ENCODE results near the gene TSKU.
"Not testable (repeated sequence)": the region's sequence is repeated elsewhere in the genome, so short reads cannot be mapped to it uniquely, and the experiment has no call there.

Gene TSKU

GRCh38 chr11:76791002-76791770, 8.0 kb downstream of the TSKU start:
- DNase-seq, result not testable (repeated sequence)

- DNase-seq, result no peak
Measured at GRCh38 chr11:76791861-76792260, 8.7 kb downstream of the TSKU start.

GRCh38 chr11:76792505-76793264, 9.5 kb downstream of the TSKU start:
- no peak for DNase-seq

GRCh38 chr11:76793391-76794291, 10.5 kb downstream of the TSKU start:
- DNase-seq, result no peak

- no peak for DNase-seq
Measured at GRCh38 chr11:76794371-76795289, 11.5 kb downstream of the TSKU start.

- DNase-seq, result no peak
Measured at GRCh38 chr11:76795290-76795935, 12.3 kb downstream of the TSKU start.

GRCh38 chr11:76795936-76796441, 12.8 kb downstream of the TSKU start:
- DNase-seq, result no peak

GRCh38 chr11:76796511-76797198, 13.5 kb downstream of the TSKU start:
- no peak for DNase-seq

GRCh38 chr11:76797341-76798201, 14.4 kb downstream of the TSKU start:
- no peak for DNase-seq

- DNase-seq, result no peak
Measured at GRCh38 chr11:76798202-76798581, 15.0 kb downstream of the TSKU start.

- no peak for DNase-seq
Measured at GRCh38 chr11:76798671-76799065, 15.5 kb downstream of the TSKU start.

- DNase-seq, result peak; percentile 94
Measured at GRCh38 chr11:76799066-76799804, 16.1 kb downstream of the TSKU start.

- peak; percentile 56 for DNase-seq
Measured at GRCh38 chr11:76800466-76801200, 17.5 kb downstream of the TSKU start.

GRCh38 chr11:76801225-76801624, 18.1 kb downstream of the TSKU start:
- DNase-seq, result peak; percentile 57

GRCh38 chr11:76801736-76802135, 18.6 kb downstream of the TSKU start:
- DNase-seq, result peak; percentile 91

GRCh38 chr11:76802151-76802550, 19.0 kb downstream of the TSKU start:
- DNase-seq, result peak; percentile 67

- DNase-seq, result peak; percentile 46
Measured at GRCh38 chr11:76802621-76803020, 19.5 kb downstream of the TSKU start.

- DNase-seq, result no peak
Measured at GRCh38 chr11:76803023-76803422, 19.9 kb downstream of the TSKU start.
